HCT116 (cell line): Measurements from ENCODE around the gene BEST4. TPM values are rescaled to one million over a fixed set of nuclear protein-coding genes. Genes with fewer than 3 reads are reported as not detected.

Experiments
- ATAC-seq: fragments of 200-7000 bp; cut with Tn5 transposase; 2 replicates; pipeline ENCODE4 v1.9.1; 2020; ENCODE audit warnings: mild to moderate bottlenecking, moderate library complexity
- BruUV-seq: library from RNA; stranded (reverse); fragments of 400-500 nt; replicated peaks from 2 replicates; lab custom pipeline; 2021; lab: Mats Ljungman, UMichigan
- CTCF ChIA-PET: fragments of 300-600 bp; sonication (Branson Sonifier 250); formaldehyde crosslinking; loops from one replicate; lab custom pipeline; 2021; ENCODE audit warnings: antibody characterized with exemption; lab: Charles Lee
- POLR2A ChIA-PET: fragments of 300-600, 350-600 bp; sonication (Branson Sonifier 250); formaldehyde crosslinking; loops from one replicate; lab custom pipeline; 2021; ENCODE audit warnings: antibody characterized with exemption; lab: Charles Lee
- RAD21 ChIA-PET, 2 experiments: fragments of 300-600 bp; sonication (Branson Sonifier 250); formaldehyde crosslinking; loops; one replicate each; lab custom pipeline; 2023; ENCODE audit warnings: low total read pairs in 2 of 2; ENCODE audit not compliant: uncharacterized antibody in 2 of 2, unreplicated experiment in 2 of 2, low non-redundant PET in 1 of 2; lab: Charles Lee
- DNase-seq: peaks from one replicate; pipeline ENCODE4 v3.0.0-alpha.2; 2010; ENCODE audit warnings: low read depth, low spot score
- H2AFZ ChIP-seq: fragments of 200-600 bp; shearing (Covaris generic), sonication (generic); 2 replicates; pipeline ENCODE4 v1.6.1; 2017; ENCODE audit warnings: low read depth, mixed run types, mixed read lengths, antibody characterized with exemption, low read length; ENCODE audit not compliant: poor library complexity, severe bottlenecking
- H3K27ac ChIP-seq: 2 replicates; pipeline ENCODE4 v1.5.1; 2012; ENCODE audit warnings: low read depth, low read length
- H3K27me3 ChIP-seq: fragments of 200-600 bp; sonication (generic); 2 replicates; pipeline ENCODE4 v1.6.1; 2016; ENCODE audit warnings: mixed run types, low read length, mixed read lengths; ENCODE audit not compliant: insufficient read depth
- H3K36me3 ChIP-seq, 2 experiments: fragments of 200-500 bp in 1 of 2; fragments of 200-600 bp in 1 of 2; sonication (Bioruptor generic) in 1 of 2; sonication (generic) in 1 of 2; 2 replicates each; pipeline versions ENCODE4 v1.5.1 to v1.6.1; 2014 to 2016; ENCODE audit warnings: low read length in 2 of 2, inconsistent platforms in 1 of 2, mixed read lengths in 1 of 2, mixed run types in 1 of 2; ENCODE audit not compliant: insufficient read depth in 2 of 2, control insufficient read depth in 1 of 2
- H3K4me1 ChIP-seq, 2 experiments: fragments of 200-600 bp in 1 of 2; sonication (generic) in 1 of 2; 2 replicates each; pipeline versions ENCODE4 v1.5.1 to v1.6.1; 2012 to 2017; ENCODE audit warnings: low read length in 2 of 2, inconsistent platforms in 1 of 2, mild to moderate bottlenecking in 1 of 2, mixed read lengths in 1 of 2, mixed run types in 1 of 2, moderate library complexity in 1 of 2; ENCODE audit not compliant: insufficient read depth in 2 of 2, control insufficient read depth in 1 of 2
- H3K4me2 ChIP-seq: fragments of 200-600 bp; sonication (generic); 2 replicates; pipeline ENCODE4 v1.6.1; 2017; ENCODE audit warnings: mixed run types, low read length, mixed read lengths
- H3K4me3 ChIP-seq, 2 experiments: fragments of 200-600 bp in 1 of 2; sonication (generic) in 1 of 2; replicated peaks in 1 of 2; 2 replicates each; pipeline ENCODE4 v1.5.1; 2011 to 2016; ENCODE audit warnings: low read length in 2 of 2, control low read depth in 1 of 2, low read depth in 1 of 2, mild to moderate bottlenecking in 1 of 2, mixed read lengths in 1 of 2, mixed run types in 1 of 2
- H3K79me2 ChIP-seq: fragments of 200-600 bp; sonication (generic); 2 replicates; pipeline ENCODE4 v1.6.1; 2017; ENCODE audit warnings: mild to moderate bottlenecking, mixed run types, low read length, moderate library complexity, mixed read lengths; ENCODE audit not compliant: insufficient read depth
- H3K9ac ChIP-seq: fragments of 200-600 bp; sonication (generic); 2 replicates; pipeline ENCODE4 v1.6.1; 2016; ENCODE audit warnings: low read length, mixed read lengths
- H3K9me2 ChIP-seq: fragments of 200-600 bp; sonication (generic), shearing (Covaris generic); 2 replicates; pipeline ENCODE4 v1.6.1; 2017; ENCODE audit warnings: mixed run types, mild to moderate bottlenecking, moderate library complexity; ENCODE audit not compliant: insufficient read depth
- H3K9me3 ChIP-seq, 2 experiments: fragments of 200-500 bp in 1 of 2; fragments of 200-600 bp in 1 of 2; sonication (Bioruptor generic) in 1 of 2; sonication (generic) in 1 of 2; 2 replicates each; pipeline ENCODE4 v1.6.1; 2014 to 2017; ENCODE audit warnings: low read length in 2 of 2, mixed read lengths in 2 of 2, inconsistent platforms in 1 of 2, low read depth in 1 of 2, mild to moderate bottlenecking in 1 of 2, mixed run types in 1 of 2, moderate library complexity in 1 of 2; ENCODE audit not compliant: control insufficient read depth in 1 of 2, insufficient read depth in 1 of 2
- H4K20me1 ChIP-seq: fragments of 200-600 bp; sonication (generic), shearing (Covaris generic); 2 replicates; pipeline ENCODE4 v1.6.1; 2017; ENCODE audit warnings: mixed run types, mild to moderate bottlenecking, moderate library complexity; ENCODE audit not compliant: insufficient read depth
- ATF3 ChIP-seq: IDR thresholded peaks from 2 replicates; pipeline ENCODE4 v1.6.1; 2012
- CBX3 ChIP-seq: IDR thresholded peaks from 2 replicates; pipeline ENCODE4 v1.6.1; 2012; ENCODE audit warnings: low read depth
- CEBPB ChIP-seq: IDR thresholded peaks from 2 replicates; pipeline ENCODE4 v1.6.1; 2012; ENCODE audit warnings: low read depth
- ELF1 ChIP-seq: IDR thresholded peaks from 2 replicates; pipeline ENCODE4 v1.6.1; 2012; ENCODE audit warnings: low read depth, borderline replicate concordance
- EZH2 ChIP-seq: fragments of 200-600 bp; sonication (generic); IDR thresholded peaks from 2 replicates; pipeline ENCODE4 v1.6.1; 2017; ENCODE audit warnings: antibody characterized with exemption, mixed run types
- EZH2phosphoT487 ChIP-seq: fragments of 200-600 bp; IDR thresholded peaks from 2 replicates; pipeline ENCODE4 v1.6.1; 2018; ENCODE audit warnings: antibody characterized with exemption, borderline replicate concordance
- FOSL1 ChIP-seq: IDR thresholded peaks from 2 replicates; pipeline ENCODE4 v1.6.1; 2012; ENCODE audit warnings: low read depth
- JUND ChIP-seq: IDR thresholded peaks from 2 replicates; pipeline ENCODE4 v1.6.1; 2012
- MAX ChIP-seq: IDR thresholded peaks from 2 replicates; pipeline ENCODE4 v1.6.1; 2012
- POLR2A ChIP-seq: IDR thresholded peaks from 2 replicates; pipeline ENCODE4 v1.7.0; 2011; ENCODE audit warnings: borderline replicate concordance; ENCODE audit not compliant: insufficient read depth, insufficient read length; ENCODE audit errors: extremely low read depth
- POLR2AphosphoS5 ChIP-seq: IDR thresholded peaks from 2 replicates; pipeline ENCODE4 v1.6.1; 2011; ENCODE audit warnings: mild to moderate bottlenecking, low read depth, low read length, moderate library complexity
- RAD21 ChIP-seq: IDR thresholded peaks from 2 replicates; pipeline ENCODE4 v1.6.1; 2012; ENCODE audit warnings: low read depth, mild to moderate bottlenecking
- SIN3A ChIP-seq: IDR thresholded peaks from 2 replicates; pipeline ENCODE4 v1.6.1; 2012; ENCODE audit warnings: low read depth
- SP1 ChIP-seq: IDR thresholded peaks from 2 replicates; pipeline ENCODE4 v1.6.1; 2012; ENCODE audit warnings: low read depth
- SRF ChIP-seq: IDR thresholded peaks from 2 replicates; pipeline ENCODE4 v1.6.1; 2012; ENCODE audit warnings: low read depth
- TCF7L2 ChIP-seq: IDR thresholded peaks from 2 replicates; pipeline ENCODE4 v1.7.0; 2011; ENCODE audit warnings: borderline replicate concordance, inconsistent platforms; ENCODE audit not compliant: insufficient read depth, insufficient read length; ENCODE audit errors: extremely low read depth
- ZBTB33 ChIP-seq: IDR thresholded peaks from 2 replicates; pipeline ENCODE4 v1.6.1; 2011; ENCODE audit warnings: mild to moderate bottlenecking, low read length, moderate library complexity; ENCODE audit not compliant: insufficient replicate concordance; ENCODE audit errors: extremely low read depth
- intact Hi-C: fragments of 100-400 bp; cut with micrococcal nuclease; formaldehyde crosslinking; loops from 2 replicates; pipeline ENCODE4 v1.10.0; 2022
- total RNA-seq: library from RNA; stranded (reverse); gene quantifications from one replicate; pipeline ENCODE4 v1.2.1, GENCODE V29; 2021; ENCODE audit not compliant: unreplicated experiment
- TF ChIP-seq, protein P1 (sequence below): IDR thresholded peaks from 2 replicates; pipeline ENCODE4 v1.6.1; 2012; ENCODE audit warnings: low read depth

Gene BEST4
- total RNA-seq, 1 experiment from 2014 or later, result 0.52 TPM

GRCh38 chr1:44820328-44821239 lies 32.6 kb upstream of the BEST4 start:
- ATAC-seq, result no peak
- H3K27ac ChIP-seq, result peak overlapping the region; percentile 83
- peak overlapping the region; percentile 36 to 48 for H3K4me3 ChIP-seq
- no peak for TF ChIP-seq ELF1
- TF ChIP-seq CEBPB, result no peak
- TF ChIP-seq SIN3A, result no peak
- TF ChIP-seq, protein P1, sequence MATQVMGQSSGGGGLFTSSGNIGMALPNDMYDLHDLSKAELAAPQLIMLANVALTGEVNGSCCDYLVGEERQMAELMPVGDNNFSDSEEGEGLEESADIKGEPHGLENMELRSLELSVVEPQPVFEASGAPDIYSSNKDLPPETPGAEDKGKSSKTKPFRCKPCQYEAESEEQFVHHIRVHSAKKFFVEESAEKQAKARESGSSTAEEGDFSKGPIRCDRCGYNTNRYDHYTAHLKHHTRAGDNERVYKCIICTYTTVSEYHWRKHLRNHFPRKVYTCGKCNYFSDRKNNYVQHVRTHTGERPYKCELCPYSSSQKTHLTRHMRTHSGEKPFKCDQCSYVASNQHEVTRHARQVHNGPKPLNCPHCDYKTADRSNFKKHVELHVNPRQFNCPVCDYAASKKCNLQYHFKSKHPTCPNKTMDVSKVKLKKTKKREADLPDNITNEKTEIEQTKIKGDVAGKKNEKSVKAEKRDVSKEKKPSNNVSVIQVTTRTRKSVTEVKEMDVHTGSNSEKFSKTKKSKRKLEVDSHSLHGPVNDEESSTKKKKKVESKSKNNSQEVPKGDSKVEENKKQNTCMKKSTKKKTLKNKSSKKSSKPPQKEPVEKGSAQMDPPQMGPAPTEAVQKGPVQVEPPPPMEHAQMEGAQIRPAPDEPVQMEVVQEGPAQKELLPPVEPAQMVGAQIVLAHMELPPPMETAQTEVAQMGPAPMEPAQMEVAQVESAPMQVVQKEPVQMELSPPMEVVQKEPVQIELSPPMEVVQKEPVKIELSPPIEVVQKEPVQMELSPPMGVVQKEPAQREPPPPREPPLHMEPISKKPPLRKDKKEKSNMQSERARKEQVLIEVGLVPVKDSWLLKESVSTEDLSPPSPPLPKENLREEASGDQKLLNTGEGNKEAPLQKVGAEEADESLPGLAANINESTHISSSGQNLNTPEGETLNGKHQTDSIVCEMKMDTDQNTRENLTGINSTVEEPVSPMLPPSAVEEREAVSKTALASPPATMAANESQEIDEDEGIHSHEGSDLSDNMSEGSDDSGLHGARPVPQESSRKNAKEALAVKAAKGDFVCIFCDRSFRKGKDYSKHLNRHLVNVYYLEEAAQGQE, result no peak
- no peak for TF ChIP-seq SP1
- no peak for TF ChIP-seq RAD21
- TF ChIP-seq EZH2, result no peak
- TF ChIP-seq FOSL1, result no peak
- no peak for TF ChIP-seq POLR2A
- TF ChIP-seq POLR2AphosphoS5, result no peak
- no peak for TF ChIP-seq ZBTB33
- TF ChIP-seq CBX3, result no peak
- no peak for TF ChIP-seq MAX
- TF ChIP-seq TCF7L2, result no peak
- no peak for TF ChIP-seq SRF
- no peak for TF ChIP-seq JUND
- no peak for TF ChIP-seq EZH2phosphoT487
- no peak for TF ChIP-seq ATF3
- TF ChIP-seq, all 23 proteins: peak for 0
- H3K4me2 ChIP-seq, result peak overlapping the region; percentile 83
- no peaks in the 10 kb centered on the region for H3K9me2 ChIP-seq
- no peaks in the 10 kb centered on the region for H3K27me3 ChIP-seq
- no peak for DNase-seq
- peak overlapping the region; percentile 76 for H3K9ac ChIP-seq
- H2AFZ ChIP-seq, result no peak overlapping the region
- H3K9me3 ChIP-seq, result no peaks in the 10 kb centered on the region
- intact Hi-C loops, result no loop called here
- H3K4me1 ChIP-seq, result peaks cover 11 to 33% of the 10 kb centered on the region in 2 experiments
- no peaks in the 10 kb centered on the region for H3K79me2 ChIP-seq
- no peaks in the 10 kb centered on the region for H3K36me3 ChIP-seq
- no peaks in the 10 kb centered on the region for H4K20me1 ChIP-seq
- BruUV-seq, result no TSS peak
- POLR2A ChIA-PET, result interaction anchor here (1.6 to 9.1 kb wide), 5 partner anchors 12 to 99 kb away, joined by 6 to 200 read pairs (median 34); partner anchors contain the start of genes BEST4, BTBD19 and DYNLT4
- CTCF ChIA-PET, result no interaction called here
- RAD21 ChIA-PET, result interaction anchor here (0.5 to 0.8 kb wide), 2 partner anchors 99 to 190 kb away, joined by 3 to 6 read pairs; no protein-coding TSS in a partner anchor
